Sigmoid colon (tissue), 4 donors: Measurements from ENCODE around the gene CANT1.

Experiments
- EP300 ChIP-seq, 4 donors: sonication (generic); formaldehyde crosslinking; IDR thresholded peaks; one replicate each; pipeline ENCODE4 v1.6.1; 2017; ENCODE audit warnings: antibody characterized with exemption in 4 of 4
- POLR2A ChIP-seq, 2 donors: fragments of 450-650 bp; IDR thresholded peaks; one replicate each; pipeline ENCODE4 v1.6.1; 2016; ENCODE audit warnings: antibody characterized with exemption in 2 of 2, mild to moderate bottlenecking in 2 of 2, moderate library complexity in 2 of 2
- POLR2AphosphoS5 ChIP-seq, 4 donors: sonication (generic); formaldehyde crosslinking; IDR thresholded peaks; one replicate each; pipeline ENCODE4 v1.6.1; 2017; ENCODE audit warnings: antibody characterized with exemption in 4 of 4
- TF ChIP-seq, protein P1 (sequence below), 4 experiments: fragments of 450-650 bp in 3 of 4; fragments of 200-600 bp in 1 of 4; IDR thresholded peaks; one replicate each; pipeline ENCODE4 v1.5.1; 2016 to 2019; ENCODE audit warnings: antibody characterized with exemption in 4 of 4, mild to moderate bottlenecking in 3 of 4, moderate library complexity in 2 of 4

DNA sequence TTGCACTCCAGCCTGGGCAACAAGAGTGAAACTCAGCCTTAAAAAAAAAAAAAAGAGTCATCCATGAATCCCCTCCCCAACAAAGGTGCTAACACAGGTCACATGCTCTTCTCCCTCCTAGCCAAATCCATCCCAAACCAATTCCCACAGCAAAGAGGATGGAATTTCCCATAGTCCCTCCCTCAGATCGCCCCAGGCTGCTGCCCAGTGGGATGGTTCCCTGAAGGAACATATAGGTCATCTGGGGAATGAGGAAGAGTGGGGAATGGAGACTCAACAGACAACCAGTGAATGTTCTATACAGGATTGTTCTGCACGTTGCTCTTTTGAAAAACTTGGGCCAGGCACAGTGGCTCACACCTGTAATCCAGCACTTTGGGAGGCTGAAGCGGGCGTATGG is 48.0 kb downstream of the CANT1 start:
- TF ChIP-seq POLR2A (IDR thresholded peaks at IDR 0.05) (no peak), EP300 (IDR thresholded peaks at IDR 0.05) (no peak), POLR2AphosphoS5 (IDR thresholded peaks at IDR 0.05) (no peak)
- TF ChIP-seq, protein P1, sequence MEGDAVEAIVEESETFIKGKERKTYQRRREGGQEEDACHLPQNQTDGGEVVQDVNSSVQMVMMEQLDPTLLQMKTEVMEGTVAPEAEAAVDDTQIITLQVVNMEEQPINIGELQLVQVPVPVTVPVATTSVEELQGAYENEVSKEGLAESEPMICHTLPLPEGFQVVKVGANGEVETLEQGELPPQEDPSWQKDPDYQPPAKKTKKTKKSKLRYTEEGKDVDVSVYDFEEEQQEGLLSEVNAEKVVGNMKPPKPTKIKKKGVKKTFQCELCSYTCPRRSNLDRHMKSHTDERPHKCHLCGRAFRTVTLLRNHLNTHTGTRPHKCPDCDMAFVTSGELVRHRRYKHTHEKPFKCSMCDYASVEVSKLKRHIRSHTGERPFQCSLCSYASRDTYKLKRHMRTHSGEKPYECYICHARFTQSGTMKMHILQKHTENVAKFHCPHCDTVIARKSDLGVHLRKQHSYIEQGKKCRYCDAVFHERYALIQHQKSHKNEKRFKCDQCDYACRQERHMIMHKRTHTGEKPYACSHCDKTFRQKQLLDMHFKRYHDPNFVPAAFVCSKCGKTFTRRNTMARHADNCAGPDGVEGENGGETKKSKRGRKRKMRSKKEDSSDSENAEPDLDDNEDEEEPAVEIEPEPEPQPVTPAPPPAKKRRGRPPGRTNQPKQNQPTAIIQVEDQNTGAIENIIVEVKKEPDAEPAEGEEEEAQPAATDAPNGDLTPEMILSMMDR (IDR thresholded peaks at IDR 0.05) = no peak
